Upper lobe of right lung (tissue), 1 donor: Measurements from ENCODE around the gene PDE6B. TPM values are rescaled to one million over a fixed set of nuclear protein-coding genes. Genes with fewer than 3 reads are reported as not detected.

ENCODE experiments used
- ATAC-seq: fragments of 200-7000 bp; cut with Tn5 transposase; one replicate; pipeline ENCODE4 v1.9.1; 2020; ENCODE audit warnings: mild to moderate bottlenecking, moderate library complexity
- DNase-seq: peaks from one replicate; pipeline ENCODE4 v3.0.0-alpha.2; 2020
- H3K27ac ChIP-seq: fragments of 200-600 bp; one replicate; pipeline ENCODE4 v1.8.0; 2022
- H3K27me3 ChIP-seq: fragments of 200-600 bp; one replicate; pipeline ENCODE4 v1.8.0; 2022; ENCODE audit warnings: mild to moderate bottlenecking
- H3K36me3 ChIP-seq: fragments of 200-600 bp; one replicate; pipeline ENCODE4 v1.8.0; 2022
- H3K4me1 ChIP-seq: fragments of 200-600 bp; one replicate; pipeline ENCODE4 v1.8.0; 2022
- H3K4me3 ChIP-seq: fragments of 200-600 bp; one replicate; pipeline ENCODE4 v1.8.0; 2022; ENCODE audit warnings: mild to moderate bottlenecking
- H3K9me3 ChIP-seq: fragments of 200-600 bp; one replicate; pipeline ENCODE4 v1.8.0; 2022
- intact Hi-C: fragments of 100-400 bp; cut with DNase I; formaldehyde crosslinking; loops from one replicate; pipeline ENCODE4 v1.11.0; 2022
- total RNA-seq: library from RNA; stranded (reverse); fragmentation: NEBNext Ultra II Directional; extraction: Animal tissue kit (Norgen Biotek cat#: 25700); gene quantifications from one replicate; pipeline ENCODE4 v1.2.1, GENCODE V29; 2021
- TF ChIP-seq, protein P1 (sequence below): fragments of 200-600 bp; IDR thresholded peaks from one replicate; pipeline ENCODE4 v1.8.0; 2022; ENCODE audit warnings: antibody characterized with exemption
- donor health status: DM: no; HTN: yes; CAD: no; lungs with severe emphysema.

Gene PDE6B
- total RNA-seq, 1 donor from 2014 or later = 9.1 TPM

DNA sequence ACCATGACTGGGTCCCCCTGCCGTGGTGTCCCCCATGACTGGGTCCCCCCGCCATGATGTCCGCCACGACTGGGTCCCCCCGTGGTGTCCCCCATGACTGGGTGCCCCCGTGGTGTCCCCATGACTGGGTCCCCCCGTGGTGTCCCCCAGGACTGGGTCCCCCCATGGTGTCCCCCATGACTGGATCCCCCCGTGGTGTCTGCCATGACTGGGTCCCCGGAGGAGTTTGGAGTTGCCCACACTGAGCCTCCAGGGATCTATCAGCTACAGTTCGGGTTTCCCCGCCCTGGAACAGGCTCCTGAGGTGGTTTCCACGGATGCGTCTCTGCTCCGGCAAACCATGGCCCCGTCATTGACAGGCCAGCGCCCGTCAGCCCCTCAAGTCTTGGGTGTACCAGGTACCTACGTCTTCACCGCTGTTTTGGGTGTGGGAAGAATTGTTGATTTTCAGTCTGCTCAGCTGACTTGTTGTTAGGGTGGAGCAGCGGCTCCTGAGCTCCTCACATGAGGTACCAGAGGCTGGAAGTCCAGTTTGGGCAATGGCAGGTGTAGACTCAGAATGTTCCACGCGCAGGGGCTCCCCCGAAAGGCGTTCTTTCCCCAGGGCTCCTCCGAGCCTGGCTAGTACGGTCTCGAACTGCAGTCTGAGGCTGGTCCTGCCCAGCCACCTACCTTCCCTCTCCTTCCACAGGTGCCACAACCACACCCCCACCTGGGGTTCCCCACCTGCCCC is 8.3 kb upstream of the PDE6B start:
- Histone ChIP-seq H3K4me3 (no peak overlapping the region), H3K36me3 (no peaks in the 10 kb centered on the region), H3K27ac (no peak overlapping the region), H3K9me3 (no peaks in the 10 kb centered on the region), H3K27me3 (peaks cover 4% of the 10 kb centered on the region), H3K4me1 (no peaks in the 10 kb centered on the region)
- TF ChIP-seq, protein P1, sequence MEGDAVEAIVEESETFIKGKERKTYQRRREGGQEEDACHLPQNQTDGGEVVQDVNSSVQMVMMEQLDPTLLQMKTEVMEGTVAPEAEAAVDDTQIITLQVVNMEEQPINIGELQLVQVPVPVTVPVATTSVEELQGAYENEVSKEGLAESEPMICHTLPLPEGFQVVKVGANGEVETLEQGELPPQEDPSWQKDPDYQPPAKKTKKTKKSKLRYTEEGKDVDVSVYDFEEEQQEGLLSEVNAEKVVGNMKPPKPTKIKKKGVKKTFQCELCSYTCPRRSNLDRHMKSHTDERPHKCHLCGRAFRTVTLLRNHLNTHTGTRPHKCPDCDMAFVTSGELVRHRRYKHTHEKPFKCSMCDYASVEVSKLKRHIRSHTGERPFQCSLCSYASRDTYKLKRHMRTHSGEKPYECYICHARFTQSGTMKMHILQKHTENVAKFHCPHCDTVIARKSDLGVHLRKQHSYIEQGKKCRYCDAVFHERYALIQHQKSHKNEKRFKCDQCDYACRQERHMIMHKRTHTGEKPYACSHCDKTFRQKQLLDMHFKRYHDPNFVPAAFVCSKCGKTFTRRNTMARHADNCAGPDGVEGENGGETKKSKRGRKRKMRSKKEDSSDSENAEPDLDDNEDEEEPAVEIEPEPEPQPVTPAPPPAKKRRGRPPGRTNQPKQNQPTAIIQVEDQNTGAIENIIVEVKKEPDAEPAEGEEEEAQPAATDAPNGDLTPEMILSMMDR = no peak
- intact Hi-C loops = no loop called here
- no peak for DNase-seq
- no peak for ATAC-seq

DNA sequence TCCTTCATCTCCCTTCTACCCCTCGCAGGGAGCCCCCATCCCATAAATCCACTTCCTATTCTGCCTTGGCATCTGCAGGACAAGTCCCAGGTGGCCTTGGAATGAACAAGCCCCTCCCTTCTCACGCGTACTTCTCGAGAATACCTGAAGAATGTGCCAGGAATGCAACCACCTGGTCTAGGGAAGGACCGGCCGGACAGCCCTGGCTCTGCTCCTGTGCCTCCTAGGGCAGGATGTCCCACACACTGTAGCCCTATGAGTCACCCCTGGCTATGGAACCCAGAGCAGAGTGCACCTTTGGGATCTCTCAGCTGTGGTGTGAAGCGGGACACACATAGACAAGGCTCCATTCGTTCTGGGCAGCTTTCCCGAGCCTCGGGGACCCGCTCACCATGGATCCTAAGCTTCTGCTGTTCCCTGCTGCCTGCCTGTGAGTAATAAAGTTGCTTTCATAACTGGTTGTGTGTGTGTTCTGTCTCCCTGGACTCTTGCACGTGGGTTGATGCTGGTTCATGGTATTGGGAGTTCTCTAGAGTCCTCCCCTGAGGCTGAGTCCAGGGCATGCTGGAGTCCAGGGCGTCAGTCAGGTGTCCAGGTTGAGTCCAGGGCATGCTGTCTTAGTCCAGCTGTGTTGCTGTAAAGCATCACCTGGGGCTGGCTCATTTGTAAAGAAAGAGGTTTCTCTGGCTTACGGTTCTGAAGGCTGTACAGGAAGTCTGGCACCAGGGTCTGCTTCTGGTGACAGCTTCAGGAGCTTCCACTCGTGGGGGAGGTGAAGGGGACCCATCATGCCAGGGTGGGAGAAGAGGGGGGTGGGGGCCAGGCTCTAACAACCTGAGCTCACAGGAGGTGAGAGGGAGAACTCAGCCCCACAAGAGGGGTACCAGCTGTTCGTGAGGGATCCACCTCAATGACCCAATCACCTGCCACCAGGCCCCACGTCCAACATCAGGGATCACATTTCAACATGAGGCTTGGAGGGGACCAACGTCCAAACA is 7.4 kb upstream of the PDE6B start:
- TF ChIP-seq, protein P1 = no peak
- H3K36me3 ChIP-seq = no peaks in the 10 kb centered on the region
- no peak overlapping the region for H3K4me3 ChIP-seq
- no peaks in the 10 kb centered on the region for H3K9me3 ChIP-seq
- ATAC-seq = peak; percentile 93
- H3K27me3 ChIP-seq = peaks cover 2% of the 10 kb centered on the region
- no peak overlapping the region for H3K27ac ChIP-seq
- intact Hi-C loops = no loop called here
- H3K4me1 ChIP-seq = no peaks in the 10 kb centered on the region
- peak; percentile 74 for DNase-seq

DNA sequence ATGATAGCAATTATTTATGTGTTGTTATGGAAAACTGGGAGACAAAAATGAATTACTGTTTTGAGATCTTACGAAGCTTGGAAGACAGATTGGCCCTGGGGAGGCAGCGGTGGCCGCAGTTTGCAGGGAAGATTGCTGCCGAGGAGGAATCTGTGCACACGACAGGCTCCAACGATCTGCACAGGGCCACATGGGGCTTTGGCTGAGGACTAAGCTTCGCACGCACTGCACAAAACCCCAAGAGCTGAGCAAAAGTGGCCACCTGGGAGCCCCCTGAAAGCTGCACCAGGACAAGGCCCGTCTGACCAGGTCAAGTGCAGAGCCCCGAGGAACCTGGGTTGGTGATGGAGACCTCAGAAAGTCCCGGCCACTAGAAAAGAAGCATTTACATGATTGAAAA is 5.2 kb upstream of the PDE6B start:
- intact Hi-C loops = no loop called here
- Histone ChIP-seq H3K4me1 (no peaks in the 10 kb centered on the region), H3K27ac (no peak overlapping the region), H3K4me3 (no peak overlapping the region), H3K36me3 (no peaks in the 10 kb centered on the region), H3K9me3 (no peaks in the 10 kb centered on the region), H3K27me3 (no peaks in the 10 kb centered on the region)
- ATAC-seq = no peak
- TF ChIP-seq, protein P1 = no peak
- DNase-seq = no peak

DNA sequence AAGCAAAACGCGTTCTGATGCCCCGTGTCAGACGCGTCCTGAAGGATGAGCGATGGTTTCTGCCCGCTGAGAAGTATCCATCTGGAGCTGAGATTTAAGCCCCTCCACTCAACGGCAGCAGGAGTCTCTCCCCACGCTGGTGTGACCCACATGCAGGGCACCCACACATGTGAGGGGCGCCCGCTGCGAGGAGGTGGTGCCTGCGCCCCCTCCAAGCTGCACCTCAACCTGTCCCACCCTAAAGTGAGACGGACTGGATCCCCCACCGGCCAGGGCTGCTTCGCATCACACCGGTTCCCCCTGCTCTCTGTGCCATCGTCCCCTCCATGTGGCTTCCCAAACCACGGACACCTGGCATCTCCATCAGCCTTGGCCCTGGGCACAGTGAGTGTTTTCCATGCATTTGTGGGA is 4.5 kb upstream of the PDE6B start:
- Histone ChIP-seq H3K27me3 (no peaks in the 10 kb centered on the region), H3K9me3 (no peaks in the 10 kb centered on the region), H3K4me3 (no peak overlapping the region), H3K4me1 (no peaks in the 10 kb centered on the region), H3K27ac (no peak overlapping the region), H3K36me3 (no peaks in the 10 kb centered on the region)
- no peak for ATAC-seq
- DNase-seq = no peak
- intact Hi-C loops = no loop called here
- TF ChIP-seq, protein P1 = no peak

DNA sequence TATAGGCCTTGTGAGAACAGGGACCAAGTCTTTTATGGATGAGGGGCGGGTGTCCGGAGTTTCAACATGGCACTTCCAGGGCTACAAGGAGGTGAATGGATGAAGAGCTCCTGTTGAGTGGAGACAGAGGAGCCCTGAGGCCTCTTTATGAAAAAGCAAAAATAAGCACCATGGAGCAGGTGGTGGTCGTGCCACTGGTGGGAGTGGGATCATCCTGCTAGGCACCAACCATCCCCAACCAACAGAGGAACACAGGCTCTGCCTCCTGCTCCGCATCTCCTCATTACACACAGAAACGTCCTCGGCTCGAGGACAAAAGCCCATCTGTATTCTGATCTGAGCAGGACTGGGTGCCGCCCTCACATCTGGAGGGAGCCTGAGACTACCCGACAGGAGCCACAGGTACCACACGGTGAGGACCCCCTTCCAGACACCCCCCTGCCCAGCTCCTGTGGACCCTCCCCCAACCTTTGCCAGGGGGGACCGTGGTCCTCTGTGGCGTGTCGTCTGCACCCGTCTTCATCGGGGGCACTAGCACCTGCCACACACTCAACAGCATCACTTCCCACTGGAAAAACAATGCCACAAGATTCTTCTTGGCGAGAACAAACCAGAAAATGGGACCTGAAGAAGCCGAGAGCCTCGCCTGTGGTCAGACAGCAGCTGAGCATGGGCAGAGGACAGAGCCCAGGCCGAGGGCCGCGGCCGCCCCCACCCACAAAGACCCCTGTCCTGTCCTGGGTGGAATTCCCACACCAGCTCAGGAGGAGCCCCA is 3.9 kb upstream of the PDE6B start:
- no peak overlapping the region for H3K4me3 ChIP-seq
- H3K4me1 ChIP-seq = no peaks in the 10 kb centered on the region
- no peak overlapping the region for H3K27ac ChIP-seq
- no peaks in the 10 kb centered on the region for H3K36me3 ChIP-seq
- H3K9me3 ChIP-seq = no peaks in the 10 kb centered on the region
- TF ChIP-seq, protein P1 = no peak
- no peak for ATAC-seq
- intact Hi-C loops = no loop called here
- DNase-seq = no peak
- no peaks in the 10 kb centered on the region for H3K27me3 ChIP-seq
